ENCODE data around the gene LIMCH1.
"Not testable (repeated sequence)": the region's sequence is repeated elsewhere in the genome, so short reads cannot be mapped to it uniquely, and the experiment has no call there.

The LIMCH1 gene

DNA sequence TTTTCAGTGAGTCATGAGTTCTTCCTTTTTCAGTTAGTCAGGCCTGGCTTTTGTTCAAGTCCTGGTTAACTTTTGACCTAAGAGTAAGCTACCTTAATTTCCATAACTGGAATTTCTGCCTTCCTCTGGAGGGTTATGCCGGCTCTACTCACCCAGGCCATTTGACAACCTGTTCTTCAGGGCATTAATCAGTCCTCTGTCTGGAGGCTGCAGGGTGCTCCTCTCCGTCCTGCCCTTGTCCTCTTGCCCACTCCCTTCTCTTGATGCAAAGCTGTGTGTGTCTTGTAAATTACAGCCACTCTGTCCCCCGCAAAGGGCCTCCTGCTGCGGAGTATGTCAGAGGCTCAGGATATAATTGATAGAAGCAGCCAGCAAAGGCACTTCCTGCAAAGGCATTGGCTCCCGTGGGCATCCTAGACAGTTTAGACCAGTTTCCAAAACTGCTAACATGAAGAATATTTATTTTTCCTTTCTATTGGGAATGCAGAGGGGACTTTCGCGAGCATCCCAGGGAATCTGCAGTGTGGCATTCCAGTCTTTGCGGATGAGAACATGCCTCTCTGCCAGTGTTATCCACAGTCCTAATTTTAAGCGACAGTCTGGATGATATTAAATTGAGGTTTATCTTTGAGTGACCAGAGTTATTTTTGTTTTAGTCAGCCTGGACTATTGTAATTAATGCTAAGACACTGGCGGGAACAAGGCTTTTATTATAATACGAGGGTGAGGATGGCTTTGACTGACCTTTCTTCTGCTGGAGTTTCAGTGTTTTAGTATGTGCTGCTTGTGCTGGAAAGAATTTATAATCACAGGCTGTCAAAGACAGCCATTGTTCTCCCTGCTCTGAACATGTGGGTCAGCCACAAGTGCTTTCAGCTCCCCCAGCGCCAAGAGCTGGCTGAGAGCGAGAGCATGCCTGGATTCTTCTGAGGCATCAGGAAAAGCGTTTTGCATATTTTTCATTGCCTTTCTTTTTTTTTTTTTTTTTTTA, 74.2 kb downstream of the LIMCH1 start:
- DNase-seq (ENCODE audit: low read depth), result no peak

DNA sequence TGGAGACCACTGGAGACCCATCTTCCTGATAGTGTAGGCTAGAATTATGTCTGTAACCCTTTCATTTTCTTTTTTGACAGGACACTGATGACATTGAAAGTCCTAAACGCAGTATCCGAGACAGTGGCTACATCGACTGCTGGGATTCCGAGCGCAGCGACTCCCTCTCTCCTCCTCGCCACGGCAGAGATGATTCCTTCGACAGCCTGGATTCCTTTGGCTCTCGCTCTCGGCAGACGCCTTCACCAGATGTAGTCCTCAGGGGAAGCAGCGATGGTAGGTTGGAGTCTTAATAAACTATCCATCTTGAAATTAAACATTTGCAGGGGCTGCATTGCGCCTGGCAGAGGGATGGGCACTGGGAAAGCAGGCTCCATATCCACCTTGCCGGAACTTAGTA, 75.4 kb downstream of the LIMCH1 start:
- no peak for DNase-seq (ENCODE audit: low read depth)

DNA sequence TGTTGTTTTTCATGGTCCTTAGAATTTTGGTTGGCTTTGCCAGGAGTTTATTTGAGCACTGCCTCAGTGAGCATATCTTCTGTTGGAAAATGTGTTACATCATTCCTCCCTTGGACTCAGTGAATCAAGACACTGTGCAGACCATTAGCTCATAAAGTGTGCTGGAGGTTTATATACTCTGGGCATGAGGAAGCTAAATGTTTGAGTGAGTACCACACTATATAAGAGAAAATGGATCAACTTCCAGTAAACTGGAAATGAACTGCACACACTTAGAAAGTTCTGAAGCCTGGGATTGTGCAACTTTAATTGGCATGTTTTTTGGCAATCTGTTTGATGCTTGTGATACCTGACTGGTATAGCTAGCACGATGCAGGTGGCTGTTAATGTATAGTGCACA, 75.9 kb downstream of the LIMCH1 start:
- DNase-seq (ENCODE audit: low read depth), result no peak

DNA sequence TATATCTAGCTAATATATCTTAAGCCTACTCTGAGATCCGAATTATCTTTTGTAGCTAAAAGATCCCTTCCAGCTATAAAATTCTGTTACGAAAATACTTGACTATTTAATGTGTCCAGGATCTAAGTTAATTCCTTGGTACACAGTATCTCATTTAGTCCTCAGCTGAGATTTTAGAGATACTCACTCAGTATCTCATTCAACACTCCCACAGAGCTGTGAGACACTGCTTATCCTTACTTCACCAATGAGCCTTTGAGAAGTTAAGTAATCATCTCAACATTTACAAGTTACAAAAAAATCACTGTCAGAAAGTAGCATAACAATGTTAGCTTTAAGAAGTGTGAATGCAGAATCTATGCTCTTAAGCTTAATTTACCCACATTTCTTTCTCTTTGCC, 76.6 kb downstream of the LIMCH1 start:
- no peak for DNase-seq (ENCODE audit: low read depth)

DNA sequence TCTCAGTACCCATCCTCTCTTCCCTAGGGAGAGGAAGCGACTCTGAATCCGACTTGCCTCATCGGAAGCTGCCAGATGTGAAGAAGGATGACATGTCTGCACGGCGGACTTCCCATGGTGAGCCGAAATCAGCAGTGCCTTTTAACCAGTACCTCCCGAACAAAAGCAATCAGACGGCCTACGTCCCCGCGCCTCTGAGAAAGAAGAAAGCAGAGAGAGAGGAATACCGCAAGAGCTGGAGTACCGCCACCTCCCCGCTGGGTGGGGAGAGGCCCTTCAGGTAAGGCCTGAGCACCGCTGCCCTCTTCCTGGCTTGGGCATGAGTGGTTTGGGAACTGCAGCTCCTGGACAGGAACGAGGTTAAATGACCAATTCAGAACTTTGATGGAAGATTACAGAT, 81.2 kb downstream of the LIMCH1 start:
- no peak for DNase-seq (ENCODE audit: low read depth)

DNA sequence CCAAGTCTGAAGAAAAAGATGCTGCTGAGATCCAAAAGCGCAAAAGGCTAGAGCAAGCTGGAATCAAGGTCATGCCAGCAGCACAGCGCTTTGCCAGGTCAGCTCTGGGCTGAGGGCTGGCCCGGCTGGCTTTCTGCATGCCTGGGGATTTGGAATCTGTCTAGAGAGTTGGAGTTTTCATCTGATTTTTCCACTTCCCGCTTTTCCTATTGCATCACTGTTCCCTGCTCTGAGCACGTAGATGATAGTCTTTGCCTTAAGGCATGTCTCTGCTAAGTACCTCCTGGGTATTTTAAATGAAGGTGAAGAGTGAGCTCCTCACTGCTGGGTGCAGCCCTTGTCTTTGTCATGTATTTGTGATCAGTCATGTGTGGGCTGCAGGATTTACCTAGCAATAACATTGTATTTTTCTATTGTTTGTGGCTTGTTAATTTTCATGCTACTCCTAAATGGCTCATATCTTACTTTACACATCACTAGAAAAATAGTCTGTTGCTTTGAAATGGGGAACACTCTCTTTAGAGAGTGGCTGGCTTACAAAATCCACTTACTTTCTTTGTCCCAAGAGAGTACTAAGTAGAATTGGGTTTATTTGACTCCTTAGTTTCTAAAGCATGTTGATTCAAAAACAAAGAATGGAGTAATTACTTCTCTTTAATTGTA, 82.8 kb downstream of the LIMCH1 start:
- no peak for DNase-seq (ENCODE audit: low read depth)

DNA sequence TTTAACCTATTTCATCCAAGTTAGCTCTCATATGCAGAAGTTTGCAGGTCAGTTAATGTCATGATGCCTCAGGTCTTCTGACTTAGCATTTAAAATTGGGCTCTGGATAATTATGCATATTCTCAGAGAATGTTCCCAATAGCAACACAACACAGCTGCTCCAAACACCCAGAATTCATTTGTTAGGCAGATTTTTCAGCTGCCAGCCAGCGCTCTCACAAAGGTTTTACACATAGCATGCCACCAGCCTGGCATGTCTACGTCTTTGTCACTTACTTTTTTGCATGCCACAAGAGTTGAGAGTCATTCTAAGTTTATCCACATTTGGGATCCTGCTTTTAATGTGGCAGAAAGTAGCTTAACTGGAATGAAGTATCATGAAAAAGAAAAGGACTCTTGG, 84.8 kb downstream of the LIMCH1 start:
- no peak for DNase-seq (ENCODE audit: low read depth)

DNA sequence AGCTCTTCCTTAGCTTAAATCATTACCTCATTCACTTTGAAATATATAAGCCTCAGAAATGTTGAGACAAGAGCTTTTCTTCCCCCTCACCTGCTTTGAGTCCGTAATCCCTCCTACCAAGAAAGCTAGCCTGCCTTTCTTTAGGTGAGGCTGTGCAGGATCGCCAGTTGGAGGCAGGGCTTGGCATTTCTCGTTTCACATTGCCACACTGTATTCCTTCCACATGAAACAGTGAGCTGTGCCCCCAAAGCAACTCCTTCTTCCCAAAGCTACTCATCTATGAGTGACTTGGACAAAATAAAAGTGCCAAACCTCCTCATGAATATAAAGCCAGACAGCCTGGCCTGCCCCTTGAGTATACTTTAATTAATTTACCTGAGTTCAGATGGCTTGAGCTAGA, 86.8 kb downstream of the LIMCH1 start:
- DNase-seq (ENCODE audit: low read depth), result no peak

DNA sequence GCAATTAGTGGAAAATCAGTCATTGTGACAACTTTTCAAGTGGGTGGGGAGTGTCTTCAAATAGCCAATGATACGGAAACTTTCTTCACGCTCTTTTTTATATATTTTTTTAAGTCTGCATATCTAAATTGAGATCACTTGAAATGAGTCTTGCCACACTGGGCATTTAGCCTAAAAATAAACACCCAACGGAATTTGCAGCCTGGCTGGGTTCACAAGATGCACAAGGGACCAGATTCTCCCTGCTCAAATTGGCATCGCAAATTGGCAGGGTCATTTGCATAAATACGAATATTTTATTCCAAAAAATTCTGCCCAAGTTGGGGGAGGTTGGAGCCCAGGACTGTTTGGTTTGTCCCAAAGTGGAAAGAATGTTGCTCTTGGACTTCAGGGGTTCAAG, 87.6 kb downstream of the LIMCH1 start:
- DNase-seq (ENCODE audit: low read depth), result no peak

DNA sequence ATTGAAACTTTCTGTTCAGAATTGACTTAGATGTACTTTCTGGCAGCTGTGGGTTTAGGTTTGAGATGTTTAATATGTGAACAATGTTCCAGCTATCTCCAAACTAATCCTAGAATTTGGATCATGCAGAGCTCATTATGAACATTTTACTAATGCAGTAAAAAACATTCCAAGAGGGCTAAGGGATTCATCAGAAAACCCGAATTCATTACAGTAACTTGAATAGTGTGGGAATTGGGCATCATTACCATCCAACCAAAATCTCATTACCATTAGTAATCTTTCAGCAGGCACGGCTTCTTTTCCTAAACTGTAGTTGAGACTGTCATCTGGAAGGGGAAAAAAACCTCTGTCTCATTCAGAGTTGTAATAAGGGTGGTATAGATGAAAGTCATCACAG, 91.0 kb downstream of the LIMCH1 start:
- no peak for DNase-seq (ENCODE audit: low read depth)

DNA sequence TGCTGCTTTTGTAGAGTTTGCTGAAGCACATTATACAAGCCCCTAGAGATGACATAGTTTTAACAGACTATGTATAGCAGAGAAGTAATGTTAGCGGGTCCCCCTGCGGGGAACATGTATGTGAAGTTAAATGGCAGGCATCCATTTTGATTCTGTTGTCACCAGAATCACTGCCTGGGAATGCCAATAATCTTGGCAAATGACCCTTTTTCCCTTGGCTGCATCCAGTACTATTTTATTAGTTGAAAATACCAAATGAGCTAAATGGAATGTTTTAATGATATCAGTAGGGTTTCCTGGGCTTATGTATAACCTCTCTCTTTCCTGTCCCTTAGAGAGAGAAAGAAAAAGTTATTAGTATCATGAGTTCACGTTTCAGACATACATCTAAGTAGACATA, 93.6 kb downstream of the LIMCH1 start:
- DNase-seq (ENCODE audit: low read depth), result no peak

DNA sequence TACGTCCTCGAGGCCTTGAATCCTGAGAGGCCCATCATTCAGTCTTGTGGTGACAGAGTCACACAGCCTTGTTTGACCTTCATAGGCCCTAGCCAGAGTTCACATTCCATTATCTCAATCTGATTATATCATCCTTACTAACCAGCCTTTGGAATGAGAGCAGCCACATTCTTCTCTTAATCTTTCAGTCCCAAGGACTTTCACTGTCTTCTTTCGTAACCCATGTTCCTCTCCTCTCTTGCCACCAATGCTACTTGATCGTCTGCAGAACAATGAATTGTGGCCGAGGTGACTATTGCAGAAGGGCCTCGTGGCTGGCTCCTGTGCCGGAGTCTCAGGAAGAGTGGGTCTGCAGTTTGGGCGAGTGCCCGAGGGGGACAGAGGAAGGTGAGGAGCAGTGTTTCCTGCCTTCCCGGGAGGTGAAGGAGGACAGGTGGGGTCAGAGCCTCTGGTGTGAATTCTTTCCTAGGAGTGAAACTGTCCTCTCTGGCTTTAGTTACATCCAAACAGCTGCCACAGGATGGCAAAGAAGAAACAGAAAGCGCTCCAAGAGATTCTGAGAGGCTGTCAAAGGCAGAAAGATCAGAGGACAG, 94.6 kb downstream of the LIMCH1 start:
- DNase-seq (ENCODE audit: low read depth), result no peak

DNA sequence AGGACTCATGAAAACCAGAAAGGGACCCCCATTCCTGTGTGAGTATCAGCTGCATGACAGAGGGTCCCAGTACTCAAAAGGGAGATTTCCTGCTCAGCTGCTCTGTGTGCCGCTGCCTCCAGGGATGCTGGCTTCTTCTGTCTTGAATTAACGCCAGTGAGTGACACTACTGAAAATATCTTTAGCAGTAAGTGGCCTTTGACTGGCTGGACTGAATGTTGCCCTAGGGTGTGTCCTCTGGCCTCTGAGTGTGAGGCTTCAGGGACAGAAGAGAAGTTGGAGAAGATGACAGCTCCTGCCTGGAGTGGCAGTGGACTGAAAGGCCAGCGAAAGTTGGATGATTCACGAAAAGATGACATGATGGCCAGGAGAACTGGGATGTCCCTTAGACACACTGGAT, 95.4 kb downstream of the LIMCH1 start:
- DNase-seq (ENCODE audit: low read depth), result no peak

DNA sequence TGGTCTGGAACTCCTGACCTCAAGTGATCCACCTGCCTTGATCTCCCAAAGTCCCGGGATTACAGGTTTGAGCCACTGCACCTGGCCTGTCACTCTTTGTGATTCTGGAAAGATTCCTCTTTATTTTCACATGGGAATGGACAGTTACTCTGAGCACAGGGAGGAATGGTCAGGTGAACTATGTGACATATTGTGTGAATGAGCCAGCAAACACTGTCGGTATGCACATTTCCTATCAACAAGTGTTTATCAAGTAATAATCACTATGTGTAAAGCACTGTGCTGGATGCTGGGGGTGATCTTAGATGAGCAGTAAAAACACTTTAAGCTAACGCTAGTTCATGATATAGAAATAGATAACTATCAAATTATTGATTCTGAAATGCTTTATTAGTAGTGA, 97.5 kb downstream of the LIMCH1 start:
- DNase-seq (ENCODE audit: low read depth), result no peak

DNA sequence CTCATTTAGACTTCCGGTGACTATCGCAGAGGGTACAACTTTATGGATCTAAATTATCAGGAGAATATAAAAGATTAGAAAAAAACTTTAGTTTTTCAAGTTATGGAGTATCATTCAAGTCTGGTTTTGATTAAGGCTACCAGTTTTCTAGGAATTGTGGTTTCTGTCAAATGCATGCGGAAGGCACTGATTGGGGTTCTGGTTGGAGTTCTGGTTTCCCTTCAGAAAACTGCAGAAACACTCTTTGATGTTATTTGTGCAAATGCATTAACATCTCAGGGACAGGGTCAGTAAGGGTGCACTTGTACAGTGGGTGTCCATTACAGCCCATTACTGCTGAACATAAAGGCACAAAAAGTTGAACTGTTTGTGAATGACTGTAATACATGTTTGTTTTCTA, 100.2 kb downstream of the LIMCH1 start:
- DNase-seq (ENCODE audit: low read depth), result no peak

DNA sequence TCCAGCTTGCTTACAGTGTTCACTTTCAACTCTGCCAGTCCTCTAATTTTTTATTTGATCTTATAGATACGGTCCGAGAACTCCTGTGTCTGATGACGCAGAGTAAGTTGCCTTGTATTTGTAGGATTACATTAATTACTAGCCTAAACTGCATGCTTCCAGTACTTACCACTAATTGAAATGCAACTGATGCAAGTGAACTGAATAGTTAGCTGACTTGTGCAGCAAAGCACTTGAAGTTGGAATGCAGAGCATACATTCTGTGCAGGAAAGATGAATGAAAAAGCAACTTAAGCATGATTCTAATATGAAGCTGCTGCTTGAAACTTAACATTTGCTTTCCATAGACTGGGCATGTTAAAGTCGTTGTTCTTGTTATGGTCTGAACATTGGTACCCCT, 100.9 kb downstream of the LIMCH1 start:
- DNase-seq (ENCODE audit: low read depth), result no peak

DNA sequence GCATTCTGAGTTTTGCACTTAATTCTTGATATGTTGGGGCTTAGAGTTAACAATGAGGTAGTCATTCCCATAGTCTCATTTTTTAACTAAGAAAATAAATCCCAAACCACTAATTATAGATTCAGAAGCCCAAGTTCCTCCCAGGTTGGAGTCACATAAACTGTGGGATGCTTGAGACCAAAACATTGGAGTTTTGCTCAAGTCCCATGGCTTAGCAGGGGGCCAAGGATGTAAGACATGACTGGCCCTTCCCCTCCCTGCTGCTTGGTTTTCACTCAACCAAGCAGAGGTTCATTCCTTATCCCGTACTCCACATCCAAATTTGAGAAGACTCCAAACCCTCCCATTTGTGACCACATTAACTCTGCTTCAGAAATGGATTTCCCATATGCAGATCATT, 101.3 kb downstream of the LIMCH1 start:
- DNase-seq (ENCODE audit: low read depth), result no peak

DNA sequence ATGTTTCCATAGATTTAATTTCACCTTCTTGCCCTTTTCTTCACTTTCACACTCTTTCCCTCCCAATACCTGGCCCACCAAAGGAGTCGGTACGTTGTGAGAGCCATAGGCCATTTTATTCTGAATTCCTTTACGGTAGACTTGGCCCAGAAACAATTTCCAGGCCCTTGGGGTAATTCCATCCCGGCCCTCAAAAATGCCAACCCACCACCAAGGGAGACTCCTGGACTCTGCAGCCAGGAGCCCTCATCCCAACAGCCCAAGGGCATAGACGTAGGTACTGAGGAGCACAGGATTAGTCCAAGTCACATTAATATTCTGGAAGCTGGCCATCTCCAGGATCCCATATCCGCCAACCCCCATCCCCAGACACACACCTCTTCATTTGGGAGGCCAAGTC, 102.9 kb downstream of the LIMCH1 start:
- DNase-seq (ENCODE audit: low read depth), result no peak

DNA sequence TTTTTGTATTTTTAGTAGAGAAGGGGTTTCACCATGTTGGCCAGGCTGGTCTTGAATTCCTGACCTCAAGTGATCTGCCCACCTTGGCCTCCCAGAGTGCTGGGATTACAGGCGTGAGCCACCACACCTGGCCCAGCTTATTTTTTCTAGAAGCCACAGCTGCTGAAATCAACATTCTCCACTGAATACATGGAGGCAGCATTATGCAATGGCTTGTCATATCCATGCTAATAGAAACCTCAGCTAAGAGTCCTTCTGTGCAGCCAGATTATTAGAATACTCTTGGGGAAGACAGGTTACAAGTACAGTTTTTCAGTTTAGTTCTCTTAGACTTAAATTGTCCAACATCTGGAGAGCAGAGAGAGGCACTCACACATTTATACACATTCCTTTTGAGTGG, 104.8 kb downstream of the LIMCH1 start:
- not testable (repeated sequence) for DNase-seq (ENCODE audit: low read depth)

DNA sequence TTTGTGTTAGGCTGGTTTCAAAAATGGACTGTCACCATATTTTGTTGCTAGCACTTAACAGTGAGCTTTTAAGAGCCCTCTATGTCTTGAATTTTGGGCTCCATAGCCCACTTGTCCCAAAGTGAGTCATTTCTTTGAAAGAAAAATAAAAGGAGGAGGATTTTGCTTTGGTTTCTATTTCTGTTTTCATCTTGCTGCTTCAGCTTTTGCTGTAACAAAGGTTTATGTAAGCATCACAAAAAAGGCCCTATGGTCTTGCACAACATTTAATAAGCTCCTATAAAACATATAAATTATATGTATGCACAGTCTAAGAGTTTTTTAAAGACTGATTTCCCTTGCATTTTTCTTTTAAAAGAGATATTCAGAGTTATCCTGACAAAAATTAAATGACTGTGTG, 105.4 kb downstream of the LIMCH1 start:
- no peak for DNase-seq (ENCODE audit: low read depth)

DNA sequence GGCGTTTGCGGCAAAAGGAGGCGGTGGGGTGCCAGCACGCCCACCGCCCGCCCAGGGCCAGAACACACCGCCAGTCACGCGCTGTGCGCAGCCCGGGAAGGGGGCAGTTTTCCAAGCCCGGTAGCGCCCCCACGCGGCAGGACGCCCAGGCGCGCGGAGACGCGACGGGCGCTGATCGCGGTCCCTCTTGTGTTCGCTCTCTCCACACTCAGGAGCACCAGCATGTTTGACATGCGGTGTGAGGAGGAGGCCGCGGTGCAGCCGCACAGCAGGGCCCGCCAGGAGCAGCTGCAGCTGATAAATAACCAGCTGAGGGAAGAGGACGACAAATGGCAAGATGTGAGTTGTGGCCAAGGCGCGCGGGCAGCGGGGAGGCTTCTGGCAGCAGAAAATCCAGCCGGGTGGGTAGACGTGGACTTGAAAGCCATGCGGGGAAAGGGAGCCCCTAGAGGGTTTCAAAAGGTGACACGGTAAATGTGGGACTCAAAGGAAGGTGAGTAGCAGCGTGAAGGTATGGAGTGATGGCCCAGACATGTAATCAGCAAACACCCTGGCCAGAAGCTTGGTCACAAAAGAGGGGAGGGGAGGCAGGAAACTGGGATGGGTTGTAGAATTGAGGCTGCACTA, 106.4 kb downstream of the LIMCH1 start:
- DNase-seq (ENCODE audit: low read depth), result no peak

DNA sequence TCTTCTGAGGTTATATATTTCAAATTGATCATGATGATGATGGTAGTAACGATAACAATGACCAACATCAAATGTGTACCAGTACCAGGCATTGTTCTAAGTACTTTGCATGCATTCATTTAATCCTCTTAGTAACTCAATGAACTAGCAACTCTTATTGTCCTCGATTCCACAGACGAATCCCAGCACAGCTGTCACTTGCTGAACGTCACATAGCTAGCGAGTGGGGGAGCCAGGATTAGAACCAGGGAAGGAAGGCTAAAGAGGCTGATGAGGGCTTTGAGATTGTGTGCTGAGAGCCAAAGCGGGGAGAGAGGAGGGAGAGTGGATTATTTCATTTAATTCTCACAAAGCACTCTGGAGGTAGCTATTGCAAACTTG, 106.9 kb downstream of the LIMCH1 start:
- DNase-seq (ENCODE audit: low read depth), result no peak
